DOHH2 (cell line): ENCODE data around the gene NANP.

Source experiments
- CTCF ChIP-seq: fragments of 200-600 bp; sonication (generic); IDR thresholded peaks from one replicate; pipeline ENCODE4 v1.5.1; 2014; ENCODE audit warnings: antibody characterized with exemption, mild to moderate bottlenecking, low read depth, low read length; ENCODE audit not compliant: poor library complexity, severe bottlenecking
- EZH2phosphoT487 ChIP-seq: fragments of 200-600 bp; sonication (generic); IDR thresholded peaks from 2 replicates; pipeline ENCODE4 v1.6.1; 2017; ENCODE audit warnings: borderline replicate concordance, mild to moderate bottlenecking, antibody characterized with exemption, low read length, moderate library complexity, mixed read lengths

GRCh38 chr20:25623225-25623735 is 534 bp downstream of the NANP start:
- TF ChIP-seq CTCF = no peak
- no peak for TF ChIP-seq EZH2phosphoT487
